HepG2 (cell line): ENCODE measurements around the gene CLCN2. TPM values are rescaled to one million over a fixed set of nuclear protein-coding genes. Genes with fewer than 3 reads are reported as not detected.

Experiments used
- ARHGAP35 ChIP-seq: sonication (generic); formaldehyde crosslinking; IDR thresholded peaks from 2 replicates; pipeline ENCODE4 v1.9.0; 2022; ENCODE audit warnings: mild to moderate bottlenecking, inconsistent platforms, moderate library complexity, missing genetic modification reagents, borderline replicate concordance
- BHLHE40 ChIP-seq: IDR thresholded peaks from 2 replicates; pipeline ENCODE4 v1.6.1; 2011; ENCODE audit warnings: low read length, improper control_type of control experiment
- BRCA1 ChIP-seq: sonication (generic); formaldehyde crosslinking; IDR thresholded peaks from 2 replicates; pipeline ENCODE4 v1.4.0; 2020; ENCODE audit warnings: missing genetic modification reagents
- ELF1 ChIP-seq: sonication (generic); formaldehyde crosslinking; IDR thresholded peaks from 2 replicates; pipeline ENCODE4 v1.4.0; 2020; ENCODE audit warnings: missing genetic modification reagents
- ELF4 ChIP-seq: sonication (generic); formaldehyde crosslinking; IDR thresholded peaks from 2 replicates; pipeline ENCODE4 v1.5.0; 2020; ENCODE audit warnings: missing genetic modification reagents, mild to moderate bottlenecking, moderate library complexity, borderline replicate concordance
- ESRRA ChIP-seq: sonication (generic); formaldehyde crosslinking; IDR thresholded peaks from 2 replicates; pipeline ENCODE4 v1.5.1; 2020; ENCODE audit warnings: mild to moderate bottlenecking, low read depth, missing genetic modification reagents
- HHEX ChIP-seq: IDR thresholded peaks from 2 replicates; pipeline ENCODE4 v1.6.1; 2016; ENCODE audit warnings: control low read depth
- JDP2 ChIP-seq: sonication (generic); formaldehyde crosslinking; IDR thresholded peaks from 2 replicates; pipeline ENCODE4 v1.8.1; 2022; ENCODE audit warnings: missing genetic modification reagents, borderline replicate concordance
- NBN ChIP-seq: fragments of 450-650 bp; conservative IDR thresholded peaks from 2 replicates; pipeline ENCODE4 v1.6.1; 2017
- NONO ChIP-seq, 2 experiments: fragments of 450-650 bp in 1 of 2; sonication (generic) in 1 of 2; formaldehyde crosslinking in 1 of 2; IDR thresholded peaks in 1 of 2; conservative IDR thresholded peaks in 1 of 2; 2 replicates each; pipeline versions ENCODE4 v1.6.1 to v1.8.0; 2017 to 2022; ENCODE audit warnings: mild to moderate bottlenecking in 1 of 2, missing genetic modification reagents in 1 of 2, moderate library complexity in 1 of 2
- SMAD1 ChIP-seq: sonication (generic); formaldehyde crosslinking; IDR thresholded peaks from 2 replicates; pipeline ENCODE4 v1.4.0; 2020; ENCODE audit warnings: missing genetic modification reagents, low read depth, mild to moderate bottlenecking, borderline replicate concordance
- SMC3 ChIP-seq: IDR thresholded peaks from 2 replicates; pipeline ENCODE4 v1.6.1; 2011; ENCODE audit warnings: low read length, improper control_type of control experiment
- ZBTB21 ChIP-seq: sonication (generic); formaldehyde crosslinking; IDR thresholded peaks from 2 replicates; pipeline ENCODE4 v1.4.0; 2020; ENCODE audit warnings: missing genetic modification reagents
- ZNF234 ChIP-seq: sonication (generic); formaldehyde crosslinking; conservative IDR thresholded peaks from 2 replicates; pipeline ENCODE4 v1.5.1; 2020; ENCODE audit warnings: mild to moderate bottlenecking, missing genetic modification reagents
- ZNF816 ChIP-seq: sonication (generic); formaldehyde crosslinking; IDR thresholded peaks from 2 replicates; pipeline ENCODE4 v1.8.0; 2022; ENCODE audit warnings: missing genetic modification reagents, mild to moderate bottlenecking, borderline replicate concordance
- ZNF879 ChIP-seq: sonication (generic); formaldehyde crosslinking; IDR thresholded peaks from 2 replicates; pipeline ENCODE4 v1.8.1; 2023; ENCODE audit warnings: missing genetic modification reagents
- polyA plus RNA-seq, 8 experiments: library from polyadenylated mRNA; depleted of rRNA in 3 of 8; stranded (reverse) in 7 of 8; unstranded in 1 of 8; fragments of >200 nt; fragmentation: Illumina TruSeq in 4 of 8; extraction: Trizol in 4 of 8; gene quantifications; 2 replicates each; pipeline versions ENCODE4 v1.2.1 to v1.2.3, GENCODE V29; 2011 to 2016; ENCODE audit warnings: low read depth in 4 of 8, missing spikeins in 1 of 8, mixed read lengths in 1 of 8; ENCODE audit not compliant: insufficient read depth in 1 of 8
- total RNA-seq, 5 experiments: library from RNA; depleted of rRNA; stranded (reverse); fragments of >200 nt; fragmentation: Illumina TruSeq; extraction: Trizol; gene quantifications; 2 replicates each; pipeline ENCODE4 v1.2.3, GENCODE V29; 2016; ENCODE audit warnings: low read depth in 1 of 5
- TF ChIP-seq, protein P1 (sequence below): sonication (generic); formaldehyde crosslinking; IDR thresholded peaks from 2 replicates; pipeline ENCODE4 v1.8.0; 2022; ENCODE audit warnings: missing genetic modification reagents, mild to moderate bottlenecking, inconsistent platforms, borderline replicate concordance
- TF ChIP-seq, protein P2 (sequence below): sonication (generic); formaldehyde crosslinking; IDR thresholded peaks from 2 replicates; pipeline ENCODE4 v1.5.0; 2020; ENCODE audit warnings: mild to moderate bottlenecking, low read depth, missing genetic modification reagents, borderline replicate concordance
- TF ChIP-seq, protein P3 (sequence below): sonication (generic); formaldehyde crosslinking; IDR thresholded peaks from 2 replicates; pipeline ENCODE4 v1.4.0; 2020; ENCODE audit warnings: missing genetic modification reagents
- TF ChIP-seq, protein P4 (sequence below): sonication (generic); formaldehyde crosslinking; IDR thresholded peaks from 2 replicates; pipeline ENCODE4 v1.4.0; 2020; ENCODE audit warnings: missing genetic modification reagents
- TF ChIP-seq, protein P5 (sequence below): sonication (generic); formaldehyde crosslinking; IDR thresholded peaks from 2 replicates; pipeline ENCODE4 v1.8.0; 2022; ENCODE audit warnings: low read depth, missing genetic modification reagents

The CLCN2 gene
- total and polyA plus RNA-seq, 2 of the 13 experiments (the other 11 are each of a cell fraction or from before 2014, with no cell fraction given), result 11.4 to 13.5 TPM

DNA sequence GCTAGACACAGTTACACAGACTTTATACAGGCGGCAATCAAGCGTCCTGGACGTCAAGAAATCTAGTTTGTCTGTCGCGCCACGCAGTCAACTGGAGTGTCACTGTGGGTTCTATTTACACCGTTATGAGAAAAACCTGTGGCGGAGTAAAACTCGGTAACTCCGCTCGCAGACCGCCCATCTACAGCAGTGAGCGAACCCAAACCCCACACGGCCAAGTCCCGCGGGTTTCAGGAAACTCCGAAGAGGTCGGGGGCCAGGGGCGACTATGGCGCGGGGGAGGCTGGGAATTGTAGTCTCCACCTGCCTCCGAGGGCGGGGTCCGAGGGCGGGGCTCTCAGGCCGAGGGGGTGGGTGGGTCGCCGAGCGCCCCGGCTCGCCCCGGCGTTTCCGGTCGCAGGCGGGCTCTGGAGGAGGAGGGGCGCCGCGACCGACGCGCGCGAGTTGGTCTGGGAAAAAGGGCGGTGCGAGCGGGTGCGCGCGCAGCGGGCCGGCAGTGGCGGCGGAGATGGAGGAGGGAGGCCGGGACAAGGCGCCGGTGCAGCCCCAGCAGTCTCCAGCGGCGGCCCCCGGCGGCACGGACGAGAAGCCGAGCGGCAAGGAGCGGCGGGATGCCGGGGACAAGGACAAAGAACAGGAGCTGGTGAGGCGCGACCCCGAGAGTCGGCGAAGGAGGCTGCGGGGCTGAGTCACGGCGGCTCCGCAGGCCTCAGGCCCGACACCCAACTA lies 62.5 kb downstream of the CLCN2 start, which contains the start of gene PSMD2 (continued):
- TF ChIP-seq, protein P1, sequence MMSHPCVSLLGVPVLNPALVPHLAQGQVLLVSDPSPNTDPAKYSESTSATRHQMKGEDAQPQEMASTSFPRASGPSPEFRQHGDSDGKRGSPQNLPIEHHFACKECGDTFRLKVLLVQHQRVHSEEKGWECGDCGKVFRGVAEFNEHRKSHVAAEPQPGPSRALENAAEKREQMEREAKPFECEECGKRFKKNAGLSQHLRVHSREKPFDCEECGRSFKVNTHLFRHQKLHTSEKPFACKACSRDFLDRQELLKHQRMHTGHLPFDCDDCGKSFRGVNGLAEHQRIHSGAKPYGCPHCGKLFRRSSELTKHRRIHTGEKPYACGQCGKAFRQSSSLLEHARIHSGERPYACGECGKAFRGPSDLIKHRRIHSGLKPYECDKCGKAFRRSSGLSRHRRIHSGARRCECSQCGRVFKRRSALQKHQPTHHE (CRISPR knock-in tag), result no peak; the same call in 1 of the 2 replicates
- TF ChIP-seq ZNF234 (CRISPR knock-in tag), result no peak; the same call in 1 of the 2 replicates
- no peak for TF ChIP-seq ZNF816 (CRISPR knock-in tag)
- TF ChIP-seq, protein P2, sequence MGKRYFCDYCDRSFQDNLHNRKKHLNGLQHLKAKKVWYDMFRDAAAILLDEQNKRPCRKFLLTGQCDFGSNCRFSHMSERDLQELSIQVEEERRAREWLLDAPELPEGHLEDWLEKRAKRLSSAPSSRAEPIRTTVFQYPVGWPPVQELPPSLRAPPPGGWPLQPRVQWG (CRISPR knock-in tag), result no peak
- TF ChIP-seq BRCA1 (CRISPR knock-in tag), result no peak
- TF ChIP-seq ELF1 (CRISPR knock-in tag), result peak; percentile 75
- TF ChIP-seq HHEX (CRISPR knock-in tag), result no peak
- TF ChIP-seq JDP2 (CRISPR knock-in tag), result no peak
- TF ChIP-seq, protein P3, sequence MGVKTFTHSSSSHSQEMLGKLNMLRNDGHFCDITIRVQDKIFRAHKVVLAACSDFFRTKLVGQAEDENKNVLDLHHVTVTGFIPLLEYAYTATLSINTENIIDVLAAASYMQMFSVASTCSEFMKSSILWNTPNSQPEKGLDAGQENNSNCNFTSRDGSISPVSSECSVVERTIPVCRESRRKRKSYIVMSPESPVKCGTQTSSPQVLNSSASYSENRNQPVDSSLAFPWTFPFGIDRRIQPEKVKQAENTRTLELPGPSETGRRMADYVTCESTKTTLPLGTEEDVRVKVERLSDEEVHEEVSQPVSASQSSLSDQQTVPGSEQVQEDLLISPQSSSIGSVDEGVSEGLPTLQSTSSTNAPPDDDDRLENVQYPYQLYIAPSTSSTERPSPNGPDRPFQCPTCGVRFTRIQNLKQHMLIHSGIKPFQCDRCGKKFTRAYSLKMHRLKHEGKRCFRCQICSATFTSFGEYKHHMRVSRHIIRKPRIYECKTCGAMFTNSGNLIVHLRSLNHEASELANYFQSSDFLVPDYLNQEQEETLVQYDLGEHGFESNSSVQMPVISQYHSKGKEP, result 0 out of 2 replicates have a peak, but pooled peaks have one; percentile 55
- TF ChIP-seq ESRRA (CRISPR knock-in tag), result no peak
- no peak for TF ChIP-seq BHLHE40
- TF ChIP-seq, protein P4, sequence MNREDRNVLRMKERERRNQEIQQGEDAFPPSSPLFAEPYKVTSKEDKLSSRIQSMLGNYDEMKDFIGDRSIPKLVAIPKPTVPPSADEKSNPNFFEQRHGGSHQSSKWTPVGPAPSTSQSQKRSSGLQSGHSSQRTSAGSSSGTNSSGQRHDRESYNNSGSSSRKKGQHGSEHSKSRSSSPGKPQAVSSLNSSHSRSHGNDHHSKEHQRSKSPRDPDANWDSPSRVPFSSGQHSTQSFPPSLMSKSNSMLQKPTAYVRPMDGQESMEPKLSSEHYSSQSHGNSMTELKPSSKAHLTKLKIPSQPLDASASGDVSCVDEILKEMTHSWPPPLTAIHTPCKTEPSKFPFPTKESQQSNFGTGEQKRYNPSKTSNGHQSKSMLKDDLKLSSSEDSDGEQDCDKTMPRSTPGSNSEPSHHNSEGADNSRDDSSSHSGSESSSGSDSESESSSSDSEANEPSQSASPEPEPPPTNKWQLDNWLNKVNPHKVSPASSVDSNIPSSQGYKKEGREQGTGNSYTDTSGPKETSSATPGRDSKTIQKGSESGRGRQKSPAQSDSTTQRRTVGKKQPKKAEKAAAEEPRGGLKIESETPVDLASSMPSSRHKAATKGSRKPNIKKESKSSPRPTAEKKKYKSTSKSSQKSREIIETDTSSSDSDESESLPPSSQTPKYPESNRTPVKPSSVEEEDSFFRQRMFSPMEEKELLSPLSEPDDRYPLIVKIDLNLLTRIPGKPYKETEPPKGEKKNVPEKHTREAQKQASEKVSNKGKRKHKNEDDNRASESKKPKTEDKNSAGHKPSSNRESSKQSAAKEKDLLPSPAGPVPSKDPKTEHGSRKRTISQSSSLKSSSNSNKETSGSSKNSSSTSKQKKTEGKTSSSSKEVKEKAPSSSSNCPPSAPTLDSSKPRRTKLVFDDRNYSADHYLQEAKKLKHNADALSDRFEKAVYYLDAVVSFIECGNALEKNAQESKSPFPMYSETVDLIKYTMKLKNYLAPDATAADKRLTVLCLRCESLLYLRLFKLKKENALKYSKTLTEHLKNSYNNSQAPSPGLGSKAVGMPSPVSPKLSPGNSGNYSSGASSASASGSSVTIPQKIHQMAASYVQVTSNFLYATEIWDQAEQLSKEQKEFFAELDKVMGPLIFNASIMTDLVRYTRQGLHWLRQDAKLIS (CRISPR knock-in tag), result no peak
- TF ChIP-seq SMC3, result no peak
- TF ChIP-seq ELF4 (CRISPR knock-in tag), result no peak
- TF ChIP-seq SMAD1, result no peak
- TF ChIP-seq, protein P5, sequence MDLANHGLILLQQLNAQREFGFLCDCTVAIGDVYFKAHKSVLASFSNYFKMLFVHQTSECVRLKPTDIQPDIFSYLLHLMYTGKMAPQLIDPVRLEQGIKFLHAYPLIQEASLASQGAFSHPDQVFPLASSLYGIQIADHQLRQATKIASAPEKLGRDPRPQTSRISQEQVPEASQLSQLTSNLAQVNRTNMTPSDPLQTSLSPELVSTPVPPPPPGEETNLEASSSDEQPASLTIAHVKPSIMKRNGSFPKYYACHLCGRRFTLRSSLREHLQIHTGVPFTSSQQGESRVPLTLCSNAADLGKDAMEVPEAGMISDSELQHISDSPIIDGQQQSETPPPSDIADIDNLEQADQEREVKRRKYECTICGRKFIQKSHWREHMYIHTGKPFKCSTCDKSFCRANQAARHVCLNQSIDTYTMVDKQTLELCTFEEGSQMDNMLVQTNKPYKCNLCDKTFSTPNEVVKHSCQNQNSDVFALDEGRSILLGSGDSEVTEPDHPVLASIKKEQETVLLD (CRISPR knock-in tag), result peak; percentile 92
- TF ChIP-seq ZBTB21 (CRISPR knock-in tag), result no peak
- TF ChIP-seq ARHGAP35 (CRISPR knock-in tag), result peak; percentile 71; the same call in 1 of the 2 replicates
- no peak for TF ChIP-seq NBN
- no peak for TF ChIP-seq ZNF879 (CRISPR knock-in tag)
- no peak for TF ChIP-seq NONO (IDR thresholded peaks at IDR 0.05)
- no peak for TF ChIP-seq NONO (CRISPR knock-in tag; conservative IDR thresholded peaks at IDR 0.05)
